ENCODE data around the gene G0S2.

- TF ChIP-seq, protein P1, sequence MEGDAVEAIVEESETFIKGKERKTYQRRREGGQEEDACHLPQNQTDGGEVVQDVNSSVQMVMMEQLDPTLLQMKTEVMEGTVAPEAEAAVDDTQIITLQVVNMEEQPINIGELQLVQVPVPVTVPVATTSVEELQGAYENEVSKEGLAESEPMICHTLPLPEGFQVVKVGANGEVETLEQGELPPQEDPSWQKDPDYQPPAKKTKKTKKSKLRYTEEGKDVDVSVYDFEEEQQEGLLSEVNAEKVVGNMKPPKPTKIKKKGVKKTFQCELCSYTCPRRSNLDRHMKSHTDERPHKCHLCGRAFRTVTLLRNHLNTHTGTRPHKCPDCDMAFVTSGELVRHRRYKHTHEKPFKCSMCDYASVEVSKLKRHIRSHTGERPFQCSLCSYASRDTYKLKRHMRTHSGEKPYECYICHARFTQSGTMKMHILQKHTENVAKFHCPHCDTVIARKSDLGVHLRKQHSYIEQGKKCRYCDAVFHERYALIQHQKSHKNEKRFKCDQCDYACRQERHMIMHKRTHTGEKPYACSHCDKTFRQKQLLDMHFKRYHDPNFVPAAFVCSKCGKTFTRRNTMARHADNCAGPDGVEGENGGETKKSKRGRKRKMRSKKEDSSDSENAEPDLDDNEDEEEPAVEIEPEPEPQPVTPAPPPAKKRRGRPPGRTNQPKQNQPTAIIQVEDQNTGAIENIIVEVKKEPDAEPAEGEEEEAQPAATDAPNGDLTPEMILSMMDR (conservative IDR thresholded peaks at IDR 0.05; ENCODE audit: low read depth, low read length) = no peak
- no peak for TF ChIP-seq EZH2 (IDR thresholded peaks at IDR 0.05; ENCODE audit: low read length, unreplicated experiment)
Measured at GRCh38 chr1:209628618-209629299, 46.5 kb upstream of the G0S2 start.

Data from PC-3 (cell line).